Measurements from ENCODE around the gene SUPT3H. TPM values are rescaled to one million over a fixed set of nuclear protein-coding genes. Genes with fewer than 3 reads are reported as not detected.

The SUPT3H gene
- total RNA-seq, 2 experiments from 2014 or later, result 8.7 to 9.0 TPM

DNA sequence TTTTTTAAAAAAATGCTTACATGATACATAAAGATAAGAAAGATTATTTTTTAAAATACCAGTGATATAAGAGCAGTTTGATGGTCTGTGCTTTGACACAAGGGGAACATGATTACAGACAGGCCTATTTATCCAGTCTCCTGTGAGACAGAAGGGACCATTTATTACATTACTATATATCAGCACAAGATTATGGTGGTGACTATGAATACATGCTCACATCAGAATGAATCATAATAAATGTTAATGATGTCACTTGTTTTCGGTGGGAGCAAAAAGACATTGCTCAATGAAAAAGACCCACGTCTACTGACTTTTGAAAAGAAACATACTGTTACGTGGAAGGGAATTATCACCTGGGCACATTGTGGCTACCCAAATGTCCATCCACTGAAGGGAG lies 535.1 kb downstream of the SUPT3H start:
- Mint-ChIP-seq H3K4me1 (no peaks in the 10 kb centered on the region), H3K27me3 (no peaks in the 10 kb centered on the region), H3K4me3 (no peak overlapping the region), H3K36me3 (ENCODE audit: low read depth) (peaks cover 2% of the 10 kb centered on the region), H3K27ac (no peak overlapping the region), H3K9me3 (no peaks in the 10 kb centered on the region)
- CTCF ChIA-PET, result no interaction called here
- no peak for DNase-seq
- POLR2A ChIA-PET, result no interaction called here

DNA sequence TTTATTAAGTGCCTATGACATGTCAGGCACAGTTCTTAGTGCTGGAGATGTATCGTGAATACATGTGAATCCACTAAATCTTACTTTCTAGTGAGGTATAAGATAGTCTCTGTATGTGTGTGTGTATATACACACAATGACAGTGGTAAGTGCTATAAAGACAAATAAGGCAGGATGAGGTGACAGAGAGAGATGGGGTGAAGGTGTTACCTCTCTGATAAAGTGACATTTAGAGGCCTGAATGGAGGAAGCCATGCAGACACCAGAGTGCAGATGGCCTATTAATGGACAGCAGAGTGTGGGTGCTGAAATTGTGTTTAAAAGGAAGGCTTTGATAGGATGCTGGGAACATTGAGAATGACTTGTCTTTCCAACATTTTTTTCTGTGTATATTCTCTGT lies 535.9 kb downstream of the SUPT3H start:
- no peaks in the 10 kb centered on the region for H3K4me1 Mint-ChIP-seq
- CTCF ChIA-PET, result no interaction called here
- POLR2A ChIA-PET, result no interaction called here
- H3K36me3 Mint-ChIP-seq (ENCODE audit: low read depth), result peaks cover 2% of the 10 kb centered on the region
- H3K27ac Mint-ChIP-seq, result no peak overlapping the region
- no peak for DNase-seq
- H3K27me3 Mint-ChIP-seq, result no peaks in the 10 kb centered on the region
- H3K4me3 Mint-ChIP-seq, result no peak overlapping the region
- no peaks in the 10 kb centered on the region for H3K9me3 Mint-ChIP-seq

DNA sequence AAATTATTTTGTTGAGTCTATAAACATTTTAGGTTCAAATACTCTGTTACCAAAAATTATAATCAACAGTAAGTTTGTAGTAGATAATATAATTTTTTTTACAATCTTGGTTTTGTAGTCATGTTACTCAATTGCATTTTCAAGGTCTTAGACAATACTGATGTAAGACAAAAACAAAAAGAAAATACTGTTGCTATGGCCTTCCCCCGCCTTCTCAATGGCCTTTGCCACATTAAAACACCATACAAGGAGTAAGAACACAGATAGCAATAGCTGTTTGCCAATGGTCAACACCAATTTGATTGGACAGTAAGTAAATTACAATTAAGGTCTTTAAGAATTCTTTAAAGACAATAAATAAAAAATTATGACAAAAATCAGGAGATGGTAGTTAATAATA lies 540.0 kb downstream of the SUPT3H start:
- CTCF ChIA-PET, result interaction anchor here (1.2 kb wide), 1 partner anchor 537 kb away, joined by 3 read pairs; no protein-coding TSS in a partner anchor

GRCh38 chr6:44837255-44837654 lies 540.5 kb downstream of the SUPT3H start:
- DNase-seq, result no peak
- no peaks in the 10 kb centered on the region for H3K36me3 Mint-ChIP-seq (ENCODE audit: low read depth)
- H3K4me1 Mint-ChIP-seq, result peaks cover 8% of the 10 kb centered on the region
- ChIA-PET CTCF (no interaction called here), POLR2A (no interaction called here)
- no peaks in the 10 kb centered on the region for H3K27me3 Mint-ChIP-seq
- no peak overlapping the region for H3K27ac Mint-ChIP-seq
- no peaks in the 10 kb centered on the region for H3K9me3 Mint-ChIP-seq
- H3K4me3 Mint-ChIP-seq, result no peak overlapping the region

More for the DNA sequence above, 540.0 kb downstream of the SUPT3H start:
- Mint-ChIP-seq H3K4me1 (peaks cover 8% of the 10 kb centered on the region), H3K9me3 (no peaks in the 10 kb centered on the region), H3K27me3 (no peaks in the 10 kb centered on the region), H3K4me3 (no peak overlapping the region), H3K27ac (no peak overlapping the region), H3K36me3 (ENCODE audit: low read depth) (no peaks in the 10 kb centered on the region)
- POLR2A ChIA-PET, result no interaction called here
- no peak for DNase-seq

- Mint-ChIP-seq H3K9me3 (no peaks in the 10 kb centered on the region), H3K4me1 (peaks cover 24% of the 10 kb centered on the region), H3K4me3 (no peak overlapping the region), H3K36me3 (ENCODE audit: low read depth) (peaks cover 5% of the 10 kb centered on the region), H3K27me3 (no peaks in the 10 kb centered on the region), H3K27ac (no peak overlapping the region)
- no peak for DNase-seq
- CTCF ChIA-PET, result interaction anchor here (1.4 kb wide), 1 partner anchor 533 kb away, joined by 3 read pairs; no protein-coding TSS in a partner anchor
- POLR2A ChIA-PET, result no interaction called here
Measured at GRCh38 chr6:44833248-44833647, 544.5 kb downstream of the SUPT3H start.

DNA sequence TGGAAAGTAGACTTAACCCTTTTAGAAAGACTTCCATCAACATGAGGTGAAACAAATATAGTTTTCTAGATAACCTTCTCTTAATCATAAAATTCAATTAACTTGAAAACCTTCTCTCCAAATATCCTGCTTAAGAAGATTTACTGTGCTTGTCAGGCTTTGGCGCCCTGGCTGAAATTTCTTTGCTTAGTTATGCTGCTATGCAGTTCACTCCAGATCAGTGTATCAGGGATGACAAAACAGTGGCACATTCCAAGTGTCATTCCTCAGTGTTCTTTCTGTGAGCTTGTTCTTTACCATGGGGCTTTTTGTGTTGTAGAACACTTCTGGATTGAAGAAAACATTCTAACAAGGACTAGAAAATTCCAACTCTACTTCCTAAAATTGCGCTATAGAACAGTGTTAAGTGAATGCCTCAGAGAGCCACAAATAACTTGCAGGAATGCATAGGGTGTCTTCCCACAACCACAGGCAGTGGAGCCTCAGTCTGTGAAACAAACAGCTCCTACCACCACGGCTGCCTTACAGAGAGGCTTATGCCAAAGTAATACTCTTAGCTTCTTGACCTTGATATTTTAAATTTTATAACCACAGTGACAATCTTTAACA lies 546.6 kb downstream of the SUPT3H start:
- Mint-ChIP-seq H3K4me3 (no peak overlapping the region), H3K27ac (no peak overlapping the region), H3K9me3 (no peaks in the 10 kb centered on the region), H3K4me1 (peaks cover 24% of the 10 kb centered on the region), H3K36me3 (ENCODE audit: low read depth) (peaks cover 8% of the 10 kb centered on the region), H3K27me3 (no peaks in the 10 kb centered on the region)
- ChIA-PET CTCF (no interaction called here), POLR2A (no interaction called here)
- DNase-seq, result no peak

- ChIA-PET POLR2A (no interaction called here), CTCF (no interaction called here)
- Mint-ChIP-seq H3K9me3 (no peaks in the 10 kb centered on the region), H3K27ac (no peak overlapping the region), H3K36me3 (ENCODE audit: low read depth) (peaks cover 8% of the 10 kb centered on the region), H3K4me1 (peaks cover 24% of the 10 kb centered on the region), H3K27me3 (no peaks in the 10 kb centered on the region), H3K4me3 (no peak overlapping the region)
- DNase-seq, result no peak
Measured at GRCh38 chr6:44829836-44830235, 547.9 kb downstream of the SUPT3H start.

DNA sequence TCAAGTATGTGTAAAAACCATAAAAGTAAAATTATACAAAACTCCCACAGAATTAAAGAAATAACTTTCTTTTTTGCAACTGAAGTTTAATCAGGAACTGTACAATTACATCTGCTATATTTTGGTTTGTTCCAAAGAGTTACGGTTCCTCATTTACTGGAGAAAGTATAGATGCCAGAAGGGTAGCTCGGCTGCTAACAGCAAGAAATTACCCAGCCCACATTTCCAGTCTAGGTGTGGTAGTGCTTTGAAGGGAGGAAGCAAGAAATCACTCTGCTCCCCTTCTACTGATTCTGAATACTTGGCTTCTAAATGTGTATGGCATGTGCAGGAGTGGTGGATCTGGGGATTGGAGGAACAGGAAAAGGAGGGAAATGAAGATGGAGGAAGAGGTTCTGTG lies 549.0 kb downstream of the SUPT3H start:
- H3K9me3 Mint-ChIP-seq, result no peaks in the 10 kb centered on the region
- H3K36me3 Mint-ChIP-seq (ENCODE audit: low read depth), result peaks cover 12% of the 10 kb centered on the region
- H3K4me1 Mint-ChIP-seq, result peaks cover 24% of the 10 kb centered on the region
- no peak for DNase-seq
- POLR2A ChIA-PET, result no interaction called here
- H3K27ac Mint-ChIP-seq, result peak overlapping the region; percentile 3
- H3K27me3 Mint-ChIP-seq, result no peaks in the 10 kb centered on the region
- H3K4me3 Mint-ChIP-seq, result no peak overlapping the region
- CTCF ChIA-PET, result interaction anchor here (1.1 kb wide), 1 partner anchor 89 kb away, joined by 3 read pairs; no protein-coding TSS in a partner anchor

DNA sequence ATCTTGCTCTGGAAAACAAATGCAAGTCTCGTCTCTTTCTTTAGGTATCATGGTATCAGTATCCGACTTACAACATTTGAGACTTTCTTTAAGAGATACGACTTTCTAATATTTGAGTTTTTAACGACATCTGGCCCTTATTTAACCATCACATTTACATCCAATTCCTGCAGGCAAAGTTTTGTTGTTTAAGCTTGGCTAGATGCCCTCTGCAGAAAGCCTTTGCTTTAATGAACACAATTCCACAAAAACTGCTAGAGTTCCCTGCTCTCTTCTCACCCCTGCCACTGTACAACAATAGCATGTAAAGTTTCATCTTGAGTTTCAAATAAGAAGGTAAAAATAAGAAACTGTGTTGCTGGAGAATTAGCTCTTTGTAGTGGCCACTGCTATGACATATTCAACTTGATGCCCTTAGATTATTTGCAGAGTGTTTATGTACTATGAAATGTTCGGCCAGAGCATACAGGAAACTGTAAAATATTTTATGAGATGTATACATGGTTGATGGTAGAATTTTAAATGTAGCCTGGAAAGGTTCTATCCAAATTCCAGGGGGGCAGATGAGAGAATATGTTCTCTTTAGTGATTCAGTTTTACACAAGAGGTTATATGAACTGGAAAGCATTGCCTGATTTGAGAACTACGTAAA lies 551.6 kb downstream of the SUPT3H start:
- no peaks in the 10 kb centered on the region for H3K27me3 Mint-ChIP-seq
- peaks cover 16% of the 10 kb centered on the region for H3K4me1 Mint-ChIP-seq
- H3K9me3 Mint-ChIP-seq, result no peaks in the 10 kb centered on the region
- DNase-seq, result no peak
- H3K36me3 Mint-ChIP-seq (ENCODE audit: low read depth), result peaks cover 14% of the 10 kb centered on the region
- no peak overlapping the region for H3K27ac Mint-ChIP-seq
- CTCF ChIA-PET, result interaction anchor here (1.0 kb wide), 1 partner anchor 9 kb away, joined by 3 read pairs; no protein-coding TSS in a partner anchor
- POLR2A ChIA-PET, result no interaction called here
- H3K4me3 Mint-ChIP-seq, result no peak overlapping the region

GRCh38 chr6:44825273-44825672 lies 552.5 kb downstream of the SUPT3H start:
- no peak overlapping the region for H3K4me3 Mint-ChIP-seq

GRCh38 chr6:44824567-44824966 lies 553.2 kb downstream of the SUPT3H start:
- no peak overlapping the region for H3K4me3 Mint-ChIP-seq
- no peak for DNase-seq
- no peaks in the 10 kb centered on the region for H3K27me3 Mint-ChIP-seq
- no peaks in the 10 kb centered on the region for H3K9me3 Mint-ChIP-seq
- ChIA-PET CTCF (no interaction called here), POLR2A (no interaction called here)
- H3K27ac Mint-ChIP-seq, result no peak overlapping the region
- peaks cover 11% of the 10 kb centered on the region for H3K4me1 Mint-ChIP-seq
- H3K36me3 Mint-ChIP-seq (ENCODE audit: low read depth), result peaks cover 14% of the 10 kb centered on the region

More at GRCh38 chr6:44825273-44825672, 552.5 kb downstream of the SUPT3H start:
- Mint-ChIP-seq H3K27me3 (no peaks in the 10 kb centered on the region), H3K4me1 (peaks cover 16% of the 10 kb centered on the region), H3K36me3 (ENCODE audit: low read depth) (peaks cover 14% of the 10 kb centered on the region), H3K9me3 (no peaks in the 10 kb centered on the region), H3K27ac (no peak overlapping the region)
- ChIA-PET POLR2A (no interaction called here), CTCF (interaction anchor here (1.0 kb wide), 1 partner anchor 10 kb away, joined by 3 read pairs; no protein-coding TSS in a partner anchor)
- no peak for DNase-seq

GRCh38 chr6:44820759-44821158 lies 557.0 kb downstream of the SUPT3H start:
- peaks cover 7% of the 10 kb centered on the region for H3K9me3 Mint-ChIP-seq
- H3K27me3 Mint-ChIP-seq, result no peaks in the 10 kb centered on the region
- DNase-seq, result no peak
- no peak overlapping the region for H3K4me3 Mint-ChIP-seq
- H3K27ac Mint-ChIP-seq, result no peak overlapping the region
- ChIA-PET CTCF (interaction anchor here (1.3 kb wide), 1 partner anchor 12 kb away, joined by 4 read pairs; no protein-coding TSS in a partner anchor), POLR2A (no interaction called here)
- H3K4me1 Mint-ChIP-seq, result no peaks in the 10 kb centered on the region
- H3K36me3 Mint-ChIP-seq (ENCODE audit: low read depth), result peaks cover 16% of the 10 kb centered on the region

- H3K9me3 Mint-ChIP-seq, result peaks cover 7% of the 10 kb centered on the region
- H3K27me3 Mint-ChIP-seq, result no peaks in the 10 kb centered on the region
- H3K4me3 Mint-ChIP-seq, result no peak overlapping the region
- peaks cover 16% of the 10 kb centered on the region for H3K36me3 Mint-ChIP-seq (ENCODE audit: low read depth)
- no peak for DNase-seq
- no peaks in the 10 kb centered on the region for H3K4me1 Mint-ChIP-seq
- ChIA-PET CTCF (interaction anchor here (1.3 kb wide), 1 partner anchor 12 kb away, joined by 4 read pairs; no protein-coding TSS in a partner anchor), POLR2A (no interaction called here)
- no peak overlapping the region for H3K27ac Mint-ChIP-seq
Measured at GRCh38 chr6:44820321-44820720, 557.4 kb downstream of the SUPT3H start.
